Adrenal gland (tissue), 12 donors: ENCODE measurements around the gene SPPL3. TPM values are rescaled to one million over a fixed set of nuclear protein-coding genes. Genes with fewer than 3 reads are reported as not detected.

Source experiments
- DNase-seq, 7 donors: peaks; one replicate each; pipeline ENCODE4 v3.0.0-alpha.2; 2019 to 2020
- H3K27ac ChIP-seq, 5 donors: fragments of 200-600 bp; sonication (generic) in 4 of 5; 1 replicate in 3 of 5; 2 replicates in 2 of 5; pipeline versions ENCODE4 v1.5.1 to v1.8.0; 2016 to 2020; ENCODE audit warnings: mild to moderate bottlenecking in 1 of 5
- H3K27me3 ChIP-seq: fragments of 200-600 bp; 2 replicates; pipeline ENCODE4 v1.8.0; 2021
- H3K36me3 ChIP-seq, 2 donors: fragments of 200-600 bp; replicated peaks in 1 of 2; 1 replicate in 1 of 2; 2 replicates in 1 of 2; pipeline versions ENCODE4 v1.5.1 to v1.8.0; 2018 to 2022
- H3K4me1 ChIP-seq, 2 donors: fragments of 200-600 bp; replicated peaks in 1 of 2; 1 replicate in 1 of 2; 2 replicates in 1 of 2; pipeline versions ENCODE4 v1.5.1 to v1.8.0; 2018 to 2021
- H3K4me3 ChIP-seq, 4 donors: fragments of 200-600 bp; sonication (generic) in 3 of 4; one replicate each; pipeline ENCODE4 v1.5.1; 2016 to 2018
- H3K9me3 ChIP-seq, 3 donors: fragments of 200-600 bp; sonication (generic) in 1 of 3; replicated peaks in 1 of 3; 1 replicate in 2 of 3; 2 replicates in 1 of 3; pipeline versions ENCODE4 v1.5.1 to v1.8.0; 2016 to 2021
- POLR2A ChIP-seq, 2 donors: fragments of 450-650 bp; IDR thresholded peaks; one replicate each; pipeline ENCODE4 v1.6.1; 2017; ENCODE audit warnings: antibody characterized with exemption in 2 of 2, mild to moderate bottlenecking in 2 of 2, moderate library complexity in 1 of 2
- WGBS, 4 donors: extraction: QIAGEN DNeasy Blood & Tissue Kit in 2 of 4; methylation state at CpG; one replicate each; pipeline versions ENCODE4 v1.1.5 to v1.1.7; 2013 to 2017; 5-methylcytosine and 5-hydroxymethylcytosine counted together
- intact Hi-C, 2 donors: fragments of 100-400 bp; cut with DNase I; formaldehyde crosslinking; loops; one replicate each; pipeline versions ENCODE4 v1.14.1 to v1.15.0; 2022 to 2023
- polyA plus RNA-seq, 3 donors: library from polyadenylated mRNA; stranded (reverse); fragments of 200-250 nt in 2 of 3; fragments of 350-450 nt in 1 of 3; fragmentation: Illumina TruSeq in 1 of 3; extraction: RNeasy Lipid Tissue Mini Kit (QIAGEN cat#74804) in 1 of 3; gene quantifications; one replicate each; pipeline ENCODE4 v1.2.3, GENCODE V29; 2013 to 2014
- total RNA-seq, 9 donors: library from RNA; depleted of rRNA in 4 of 9; stranded (reverse); fragments of >200 nt in 4 of 9; fragments of 120-200 nt in 1 of 9; fragmentation: NEBNext Ultra II Directional in 1 of 9; extraction: Animal tissue kit (Norgen Biotek cat#: 25700) in 1 of 9; gene quantifications; one replicate each; pipeline versions ENCODE4 v1.1.0 to v1.2.4, GENCODE V29; 2013 to 2023
- TF ChIP-seq, protein P1 (sequence below), 6 experiments: fragments of 450-650 bp in 4 of 6; fragments of 200-600 bp in 2 of 6; sonication (generic) in 1 of 6; IDR thresholded peaks; 1 replicate in 5 of 6; 2 replicates in 1 of 6; pipeline versions ENCODE4 v1.5.1 to v1.8.0; 2016 to 2021; ENCODE audit warnings: antibody characterized with exemption in 6 of 6, mild to moderate bottlenecking in 2 of 6, moderate library complexity in 1 of 6
- donor health status: healthy with polysubstance abuse.
- donor health status: Bipolar disorder and iron deficiency.
- donor health status: DM: yes; HTN: yes; CAD: no.
- donor health status: DM: no; HTN: no; CAD: no.
- donor health status: DM: no; HTN: no; CAD: no.
- donor health status: DM: yes; HTN: yes; CAD: no.

The SPPL3 gene
- total and polyA plus RNA-seq, 12 donors: 10.5 to 50.6 (median 21.3) TPM

DNA sequence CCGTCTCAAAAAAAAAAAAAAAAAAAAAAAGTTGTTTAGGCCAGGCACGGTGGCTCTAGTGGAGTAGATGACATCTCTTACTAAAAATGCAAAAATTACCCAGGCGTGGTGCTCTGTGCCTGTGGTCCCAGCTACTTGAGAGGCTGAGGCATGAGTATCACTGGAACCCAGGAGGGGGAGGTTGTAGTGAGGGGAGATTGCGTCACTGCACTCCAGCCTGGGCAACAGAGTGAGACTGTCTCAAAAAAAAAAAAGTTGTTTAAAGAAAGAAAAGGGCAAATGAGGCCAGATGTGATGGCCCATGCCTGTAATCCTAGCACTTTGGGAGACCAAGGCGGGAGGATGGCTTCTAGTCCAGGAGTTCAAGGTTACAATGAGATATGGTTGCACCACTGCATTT, 36.6 kb upstream of the SPPL3 start:
- WGBS, 4 donors: 69 to 78% (median 73%) methylated on average over 4 to 5 of the region's 5 CpGs
- H3K9me3 ChIP-seq: no peaks in the 10 kb centered on the region
- TF ChIP-seq, protein P1, sequence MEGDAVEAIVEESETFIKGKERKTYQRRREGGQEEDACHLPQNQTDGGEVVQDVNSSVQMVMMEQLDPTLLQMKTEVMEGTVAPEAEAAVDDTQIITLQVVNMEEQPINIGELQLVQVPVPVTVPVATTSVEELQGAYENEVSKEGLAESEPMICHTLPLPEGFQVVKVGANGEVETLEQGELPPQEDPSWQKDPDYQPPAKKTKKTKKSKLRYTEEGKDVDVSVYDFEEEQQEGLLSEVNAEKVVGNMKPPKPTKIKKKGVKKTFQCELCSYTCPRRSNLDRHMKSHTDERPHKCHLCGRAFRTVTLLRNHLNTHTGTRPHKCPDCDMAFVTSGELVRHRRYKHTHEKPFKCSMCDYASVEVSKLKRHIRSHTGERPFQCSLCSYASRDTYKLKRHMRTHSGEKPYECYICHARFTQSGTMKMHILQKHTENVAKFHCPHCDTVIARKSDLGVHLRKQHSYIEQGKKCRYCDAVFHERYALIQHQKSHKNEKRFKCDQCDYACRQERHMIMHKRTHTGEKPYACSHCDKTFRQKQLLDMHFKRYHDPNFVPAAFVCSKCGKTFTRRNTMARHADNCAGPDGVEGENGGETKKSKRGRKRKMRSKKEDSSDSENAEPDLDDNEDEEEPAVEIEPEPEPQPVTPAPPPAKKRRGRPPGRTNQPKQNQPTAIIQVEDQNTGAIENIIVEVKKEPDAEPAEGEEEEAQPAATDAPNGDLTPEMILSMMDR (IDR thresholded peaks at IDR 0.05): no peak
- TF ChIP-seq POLR2A (IDR thresholded peaks at IDR 0.05): no peak
- no peak overlapping the region for H3K4me3 ChIP-seq
- intact Hi-C loops: no loop called here
- no peaks in the 10 kb centered on the region for H3K4me1 ChIP-seq
- DNase-seq: peak in 1 of 7 donors; percentile 8
- no peak overlapping the region for H3K27ac ChIP-seq
- H3K27me3 ChIP-seq: no peaks in the 10 kb centered on the region
- no peaks in the 10 kb centered on the region for H3K36me3 ChIP-seq

DNA sequence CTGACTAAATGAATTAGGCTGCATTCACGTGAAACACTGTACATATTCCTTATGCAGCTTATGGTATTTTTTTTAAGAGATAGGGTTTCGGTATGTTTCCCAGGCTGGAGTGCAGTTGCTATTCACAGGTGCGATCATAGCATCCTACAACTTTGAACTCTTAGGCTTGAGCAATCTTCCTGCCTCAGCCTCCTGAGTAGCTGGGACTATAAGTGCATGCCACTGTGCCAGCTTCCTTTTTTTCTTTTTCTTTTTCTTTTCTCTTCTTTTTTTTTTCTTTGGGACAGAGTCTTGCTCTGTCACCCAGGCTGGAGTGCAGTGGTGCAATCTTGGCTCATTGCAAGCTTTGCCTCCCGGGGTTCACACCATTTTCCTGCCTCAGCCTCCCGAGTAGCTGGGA, 35.8 kb upstream of the SPPL3 start:
- Histone ChIP-seq H3K9me3 (no peaks in the 10 kb centered on the region), H3K4me3 (no peak overlapping the region), H3K4me1 (no peaks in the 10 kb centered on the region), H3K27ac (peak overlapping the region in 1 of 5 donors; percentile 45), H3K36me3 (no peaks in the 10 kb centered on the region), H3K27me3 (no peaks in the 10 kb centered on the region)
- WGBS, 4 donors: 49 to 65% (median 59%) methylated on average over 5 of the region's 5 CpGs
- no peak for DNase-seq
- intact Hi-C loops: no loop called here
- TF ChIP-seq POLR2A (IDR thresholded peaks at IDR 0.05): no peak
- TF ChIP-seq, protein P1 (IDR thresholded peaks at IDR 0.05): no peak

DNA sequence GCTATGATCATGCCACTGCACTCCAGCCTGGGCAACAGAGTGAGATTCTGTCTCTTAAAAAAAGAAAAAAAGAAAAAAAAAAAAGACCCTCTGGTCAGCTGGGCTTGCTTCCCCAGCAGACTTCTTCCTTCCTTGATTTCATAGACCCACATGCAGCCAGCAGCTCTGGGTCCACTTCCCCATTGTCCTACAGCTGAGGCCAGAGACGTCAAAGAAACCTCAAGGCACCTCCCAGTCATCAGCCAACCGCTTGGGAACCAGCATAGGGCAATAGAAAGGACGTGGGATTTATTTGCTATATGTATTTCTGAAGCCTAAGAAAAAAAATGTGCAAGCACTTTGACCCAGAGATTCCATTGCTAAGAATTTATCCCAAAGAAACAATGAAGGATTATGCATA, 35.4 kb upstream of the SPPL3 start:
- intact Hi-C loops: no loop called here
- peak; percentile 29 to 65 (median 47) for DNase-seq
- Histone ChIP-seq H3K27me3 (no peaks in the 10 kb centered on the region), H3K4me1 (no peaks in the 10 kb centered on the region), H3K9me3 (no peaks in the 10 kb centered on the region), H3K4me3 (no peak overlapping the region), H3K36me3 (no peaks in the 10 kb centered on the region), H3K27ac (peak overlapping the region in 1 of 5 donors; percentile 18)
- 35 to 42% (median 38%) methylated on average over 3 of the region's 3 CpGs for WGBS, 4 donors
- TF ChIP-seq POLR2A (IDR thresholded peaks at IDR 0.05): no peak
- TF ChIP-seq, protein P1 (IDR thresholded peaks at IDR 0.05): no peak

DNA sequence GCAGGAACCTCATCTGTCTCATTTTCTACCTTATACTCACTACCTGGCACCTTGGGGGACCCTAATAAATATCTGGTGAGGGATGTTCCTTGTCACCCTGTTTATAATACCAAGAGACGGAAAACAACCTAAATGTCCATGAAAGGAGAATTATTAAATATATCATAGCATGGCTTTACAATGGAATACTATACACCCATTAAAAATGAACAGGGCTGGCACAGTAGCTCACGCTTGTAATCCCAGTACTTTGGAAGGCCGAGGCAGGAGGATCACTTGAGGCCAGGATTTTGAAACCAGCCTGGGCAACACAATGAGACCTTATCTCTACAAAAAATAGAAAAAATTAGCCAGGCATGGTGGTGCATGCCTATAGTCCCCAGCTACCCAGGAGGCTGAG, 34.3 kb upstream of the SPPL3 start:
- 56 to 80% (median 74%) methylated on average over 3 of the region's 3 CpGs for WGBS, 4 donors
- no peaks in the 10 kb centered on the region for H3K9me3 ChIP-seq
- DNase-seq: no peak
- H3K27me3 ChIP-seq: no peaks in the 10 kb centered on the region
- no peaks in the 10 kb centered on the region for H3K4me1 ChIP-seq
- intact Hi-C loops: no loop called here
- no peak overlapping the region for H3K4me3 ChIP-seq
- TF ChIP-seq, protein P1 (IDR thresholded peaks at IDR 0.05): no peak
- no peak for TF ChIP-seq POLR2A (IDR thresholded peaks at IDR 0.05)
- no peak overlapping the region for H3K27ac ChIP-seq
- no peaks in the 10 kb centered on the region for H3K36me3 ChIP-seq
